ENCODE results near the gene MAP3K3.
A peak's percentile ranks its signal among the peaks of the same experiment; 100 is the strongest.

The MAP3K3 gene

DNA sequence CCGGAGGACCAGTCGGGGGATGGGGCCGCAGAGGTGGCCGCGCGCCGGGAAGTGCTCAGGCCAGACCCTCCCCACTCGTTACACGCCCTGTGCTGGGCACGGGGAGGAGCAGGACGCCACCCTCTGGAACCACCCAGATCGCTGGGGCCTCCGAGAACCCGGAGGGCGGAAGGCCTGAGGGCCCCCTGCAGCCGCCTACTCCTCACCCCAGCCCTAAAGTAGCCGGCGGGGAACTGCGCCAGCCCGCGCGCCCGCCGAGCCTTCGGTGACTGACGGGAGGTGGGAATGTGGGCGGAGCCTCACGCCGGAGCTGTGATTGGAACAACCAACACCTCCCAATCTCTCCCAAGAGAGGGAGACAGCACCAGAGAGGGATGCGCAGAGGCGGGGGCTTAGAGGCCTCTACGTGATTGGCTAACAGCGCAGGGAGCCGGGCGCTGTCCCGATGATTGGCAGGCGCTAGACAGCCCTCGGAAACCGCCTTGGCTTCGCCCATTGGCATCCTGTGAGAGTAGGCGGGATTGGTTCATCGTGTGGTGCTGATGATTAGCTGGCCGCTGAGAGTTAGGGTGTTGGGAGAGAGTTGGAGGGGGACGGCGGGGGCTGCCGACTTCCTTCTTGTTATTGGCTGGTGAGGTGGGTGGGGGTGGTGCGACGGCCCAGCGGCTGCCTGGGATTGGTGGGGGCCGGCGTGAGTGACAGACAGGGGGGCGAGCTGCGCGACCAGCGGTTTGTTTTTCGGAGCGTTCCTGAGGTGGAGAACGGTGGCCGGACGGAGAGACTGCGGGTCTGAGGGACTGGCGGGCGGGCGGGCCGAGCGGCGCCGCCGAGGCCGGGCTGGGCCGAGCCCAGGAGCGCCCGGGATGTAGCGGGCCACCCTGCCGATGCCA is at the start of gene MAP3K3:
TSS of gene MAP3K3 (plus strand) at position 734 of the 890 bp plus-strand sequence. CDS start 343 bp downstream, outside the sequence.
- DNase-seq (ENCODE audit: low spot score): peak; percentile 100

DNA sequence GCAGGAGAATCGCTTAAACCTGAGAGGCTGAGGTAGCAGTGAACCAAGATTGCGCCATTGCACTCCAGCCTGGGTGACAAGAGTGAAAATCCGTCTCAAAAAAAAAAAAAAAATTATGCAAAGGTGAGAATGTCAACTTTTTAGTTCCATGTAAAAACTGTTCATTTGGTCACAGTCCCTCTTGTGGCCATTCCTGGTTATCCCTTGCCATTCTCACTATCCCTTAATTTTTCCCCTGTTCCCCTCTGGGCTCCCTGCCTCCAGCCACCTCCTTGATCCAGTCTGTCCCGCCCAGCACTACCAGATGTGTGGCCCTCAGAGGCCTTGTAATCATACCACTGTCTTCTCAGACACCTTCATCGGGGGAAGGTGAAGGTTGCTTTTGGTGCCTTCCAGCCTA is 48.6 kb upstream of the MAP3K3 start:
- no peak for DNase-seq (ENCODE audit: low spot score)

DNA sequence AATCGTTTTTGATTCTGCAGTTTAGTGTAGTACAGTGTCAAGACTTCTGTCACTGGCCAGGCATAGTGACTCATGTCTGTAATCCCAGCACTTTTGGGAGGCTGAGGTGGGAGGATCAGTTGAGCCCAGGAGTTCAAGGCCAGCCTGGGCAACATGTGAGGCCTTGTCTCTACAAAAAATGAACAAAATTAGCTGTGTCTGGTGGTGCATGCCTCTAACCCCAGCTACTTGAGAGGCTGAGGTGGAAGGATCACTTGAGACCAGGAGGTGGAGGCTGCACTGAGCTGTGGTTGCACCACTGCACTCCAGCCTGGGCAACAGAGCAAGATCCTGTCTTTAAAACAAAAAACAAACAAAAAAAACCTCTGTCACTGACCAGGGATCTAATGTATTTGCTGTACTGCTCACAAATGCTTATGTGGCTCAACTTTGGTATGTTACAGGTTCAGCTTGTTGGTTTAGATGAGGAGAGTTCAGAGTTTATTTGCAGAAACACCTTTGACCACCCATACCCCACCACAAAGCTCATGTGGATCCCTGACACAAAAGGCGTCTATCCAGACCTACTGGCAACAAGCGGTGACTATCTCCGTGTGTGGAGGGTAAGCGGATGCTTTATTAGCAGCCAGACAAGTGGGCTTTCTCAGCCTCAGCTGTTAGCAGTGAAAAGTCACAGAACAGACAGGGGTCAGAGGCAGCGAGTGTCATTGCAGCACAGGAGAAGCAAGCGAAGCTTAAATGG is 44.0 kb upstream of the MAP3K3 start:
- DNase-seq (ENCODE audit: low spot score): no peak

DNA sequence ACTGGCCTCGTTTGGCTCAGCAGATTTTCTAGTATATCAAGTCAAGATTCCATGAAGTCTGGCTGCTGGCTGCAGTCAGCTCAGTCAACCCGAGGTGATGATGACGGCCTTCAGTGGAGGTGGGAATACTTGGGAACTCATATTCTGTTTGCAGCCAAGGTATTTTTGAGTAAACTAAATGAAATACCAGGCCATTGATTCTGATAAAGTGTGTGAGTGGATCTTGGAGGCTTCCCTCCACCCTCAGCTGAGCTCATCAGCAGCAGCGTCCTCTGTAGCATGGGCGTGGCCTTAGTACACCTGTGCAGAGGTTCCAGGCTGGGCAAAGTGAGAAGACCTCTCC is 43.5 kb upstream of the MAP3K3 start:
- DNase-seq (ENCODE audit: low spot score): no peak

DNA sequence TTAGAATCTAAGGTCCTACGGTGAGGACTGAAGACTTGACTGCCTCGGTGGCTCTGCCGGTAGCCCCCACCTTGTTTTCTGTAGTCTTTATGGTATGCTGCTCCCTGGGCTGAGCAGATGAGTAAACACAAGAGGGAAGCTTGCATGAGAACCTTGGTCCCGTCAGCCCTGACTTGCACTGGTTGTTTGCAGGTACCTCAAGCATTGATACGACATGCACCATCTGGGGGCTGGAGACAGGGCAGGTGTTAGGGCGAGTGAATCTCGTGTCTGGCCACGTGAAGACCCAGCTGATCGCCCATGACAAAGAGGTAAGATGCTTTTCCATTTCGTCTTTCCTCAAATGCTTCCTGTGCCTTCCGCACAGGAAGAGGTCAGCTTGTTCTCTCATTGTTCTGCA is 42.6 kb upstream of the MAP3K3 start:
- no peak for DNase-seq (ENCODE audit: low spot score)

DNA sequence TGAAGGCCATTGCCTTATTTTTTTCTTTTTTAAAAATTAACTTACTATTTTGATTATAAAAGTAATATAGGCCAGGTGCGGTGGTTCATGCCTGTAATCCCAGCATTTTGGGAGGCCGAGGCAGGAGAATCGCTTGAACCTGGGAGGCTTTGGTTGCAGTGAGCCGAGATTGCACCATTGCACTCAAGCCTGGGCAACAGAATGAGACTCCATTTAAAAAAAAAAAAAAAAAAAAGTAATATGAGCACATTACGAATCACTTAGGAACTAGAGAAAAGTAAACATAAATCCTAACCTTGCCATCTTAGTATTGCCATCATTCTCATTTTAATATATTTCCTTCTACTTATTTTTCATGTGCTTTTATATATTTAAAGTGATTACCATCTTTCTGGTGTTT is 34.4 kb upstream of the MAP3K3 start:
- DNase-seq (ENCODE audit: low spot score): no peak

DNA sequence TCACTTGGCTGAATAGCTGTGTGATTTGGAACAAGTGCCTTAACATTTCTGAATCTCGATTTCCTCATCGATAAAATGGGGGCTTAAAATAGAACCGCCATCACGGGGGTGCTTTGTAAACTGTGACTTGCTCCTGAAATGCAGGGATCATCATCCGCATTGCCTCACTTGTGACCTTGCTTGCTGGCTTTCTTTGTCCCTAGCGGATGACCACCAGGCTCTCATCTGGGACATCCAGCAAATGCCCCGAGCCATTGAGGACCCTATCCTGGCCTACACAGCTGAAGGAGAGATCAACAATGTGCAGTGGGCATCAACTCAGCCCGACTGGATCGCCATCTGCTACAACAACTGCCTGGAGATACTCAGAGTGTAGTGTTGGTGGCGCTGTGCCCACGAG is 33.4 kb upstream of the MAP3K3 start:
- DNase-seq (ENCODE audit: low spot score): no peak

DNA sequence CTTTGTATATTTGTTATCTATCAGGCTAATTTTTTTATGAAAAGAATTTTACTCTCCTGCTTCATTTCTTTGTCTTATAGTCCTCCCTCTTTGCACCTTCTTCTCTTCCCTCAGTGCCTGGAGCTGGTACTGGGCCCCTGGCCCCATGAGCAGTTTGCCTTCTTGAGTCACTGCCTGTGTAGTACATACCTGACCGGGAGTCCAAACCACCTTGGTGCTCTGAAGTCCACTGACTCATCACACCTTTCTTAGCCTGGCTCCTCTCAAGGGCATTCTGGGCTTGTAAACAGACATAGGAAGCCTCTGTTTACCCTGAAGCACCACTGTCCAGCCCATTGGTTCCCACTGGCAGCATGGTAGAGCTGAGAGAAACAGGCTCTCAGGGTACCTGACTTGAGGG is 32.6 kb upstream of the MAP3K3 start:
- no peak for DNase-seq (ENCODE audit: low spot score)

DNA sequence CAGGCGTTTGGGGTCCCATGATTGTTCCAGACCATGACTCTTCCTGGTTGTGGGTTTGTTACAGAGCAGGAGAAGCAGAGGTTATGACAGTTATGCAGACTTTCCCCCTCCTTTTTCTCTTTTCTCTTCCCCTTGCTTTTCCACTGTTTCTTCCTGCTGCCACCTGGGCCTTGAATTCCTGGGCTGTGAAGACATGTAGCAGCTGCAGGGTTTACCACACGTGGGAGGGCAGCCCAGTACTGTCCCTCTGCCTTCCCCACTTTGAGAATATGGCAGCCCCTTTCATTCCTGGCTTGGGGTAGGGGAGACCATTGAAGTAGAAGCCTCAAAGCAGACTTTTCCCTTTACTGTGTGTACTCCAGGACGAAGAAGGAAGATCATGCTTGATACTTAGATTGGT is 29.4 kb upstream of the MAP3K3 start:
- no peak for DNase-seq (ENCODE audit: low spot score)

DNA sequence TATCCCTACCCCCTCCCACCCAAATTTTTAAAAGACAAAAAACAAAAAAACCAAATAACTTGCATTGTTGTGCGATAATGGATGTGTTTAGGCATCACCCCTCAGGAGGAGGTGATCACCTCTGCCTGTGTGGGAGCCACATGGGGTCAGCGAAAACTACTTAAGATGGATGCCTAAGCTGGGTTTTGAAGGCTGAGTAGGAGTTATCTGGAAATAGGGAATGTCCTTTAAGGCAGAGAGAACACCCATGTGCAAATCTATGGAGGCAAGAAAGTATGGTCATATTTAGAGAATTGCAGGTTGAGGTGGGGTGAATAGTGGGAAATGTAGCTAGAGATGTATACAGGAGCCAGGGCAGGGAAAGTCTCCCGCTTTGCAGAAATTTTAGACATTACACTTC is 27.1 kb upstream of the MAP3K3 start:
- DNase-seq (ENCODE audit: low spot score): no peak

DNA sequence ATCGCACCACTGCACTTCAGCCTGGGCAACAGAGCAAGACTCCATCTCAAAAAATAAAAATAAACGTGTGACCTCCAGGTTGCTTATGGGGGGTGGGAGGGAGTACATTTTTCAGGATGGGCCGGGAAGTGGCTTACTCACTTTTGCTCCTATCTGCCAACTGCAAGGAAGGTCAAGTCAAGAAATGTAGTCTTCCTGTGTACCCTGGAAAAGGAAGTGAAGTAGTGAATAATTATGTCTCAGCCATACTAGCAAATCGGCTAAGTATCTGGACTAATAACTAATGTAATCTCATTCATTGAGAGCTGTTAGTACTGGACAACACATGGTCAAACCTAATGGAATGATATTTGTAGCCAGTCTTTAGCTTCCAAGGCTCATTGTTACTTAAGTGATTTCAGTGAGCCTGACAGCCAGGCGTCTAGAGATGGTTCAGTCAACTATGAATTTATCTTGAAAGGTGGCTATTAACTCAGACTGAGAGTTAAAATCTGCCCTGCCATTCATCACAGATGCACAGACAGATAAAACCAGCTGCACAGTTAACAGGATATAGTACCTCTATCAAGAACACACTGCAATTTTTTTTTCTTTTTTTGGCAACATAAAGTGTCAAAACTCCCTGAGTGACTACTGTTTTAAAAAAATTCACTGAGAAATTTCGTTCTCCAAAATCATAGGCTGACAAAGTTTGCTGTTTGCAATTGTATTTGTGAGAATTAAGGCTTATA is 25.2 kb upstream of the MAP3K3 start:
- no peak for DNase-seq (ENCODE audit: low spot score)

DNA sequence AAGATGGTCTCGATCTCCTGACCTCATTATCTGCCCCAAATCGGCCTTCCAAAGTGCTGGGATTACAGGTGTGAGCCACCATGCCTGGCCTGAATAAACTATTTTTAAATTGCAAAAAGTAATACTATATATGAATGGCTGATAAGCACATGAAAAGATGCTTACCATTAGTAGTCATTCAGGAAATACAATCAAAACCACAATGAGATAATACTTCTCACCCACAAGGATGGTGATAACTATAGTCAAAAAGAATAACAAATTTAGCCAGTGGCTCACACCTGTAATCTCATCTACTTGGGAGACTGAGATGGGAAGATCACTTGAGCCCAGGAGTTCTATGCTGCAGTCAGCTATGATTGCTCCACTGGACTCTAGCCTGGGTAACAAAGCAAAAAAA is 23.9 kb upstream of the MAP3K3 start:
- DNase-seq (ENCODE audit: low spot score): no peak

DNA sequence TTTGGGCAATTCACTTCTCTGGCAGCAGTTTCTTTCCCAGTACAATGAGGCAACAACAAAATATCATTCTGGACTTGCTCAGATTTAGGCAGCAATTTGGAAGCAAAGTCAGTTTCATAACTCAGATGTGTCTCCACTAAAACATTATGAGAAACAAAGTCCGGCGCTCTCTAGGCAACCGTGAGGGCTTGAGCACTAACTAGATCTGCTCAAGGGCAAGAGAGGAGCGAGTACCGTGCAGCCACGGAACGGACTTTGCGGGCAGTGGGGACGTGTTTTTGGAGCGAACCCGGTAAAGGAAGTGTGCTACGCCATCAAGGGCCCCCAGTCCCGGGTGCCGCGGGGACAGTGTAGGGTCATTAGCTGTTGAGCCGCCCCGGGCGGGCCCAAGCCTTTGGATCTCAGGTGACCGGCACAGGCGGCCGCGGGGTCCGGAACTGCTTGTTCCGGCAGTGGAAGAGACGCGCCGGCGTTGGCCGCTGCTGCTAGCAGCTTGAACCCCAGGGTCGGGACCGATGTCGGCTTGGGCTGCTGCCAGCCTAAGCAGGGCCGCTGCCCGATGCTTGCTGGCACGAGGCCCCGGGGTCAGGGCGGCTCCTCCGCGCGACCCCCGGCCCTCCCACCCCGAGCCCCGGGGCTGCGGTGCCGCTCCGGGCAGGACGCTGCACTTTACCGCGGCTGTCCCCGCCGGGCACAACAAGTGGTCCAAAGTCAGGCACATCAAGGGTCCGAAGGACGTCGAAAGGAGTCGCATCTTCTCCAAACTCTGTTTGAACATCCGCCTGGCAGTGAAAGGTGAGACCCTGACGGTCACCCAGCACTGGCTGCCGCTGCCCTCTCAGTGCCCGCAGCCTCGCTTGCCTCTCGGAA is 21.4 kb upstream of the MAP3K3 start, which contains the start of gene TACO1:
TSS of gene TACO1 (plus strand) at position 327 of the 870 bp plus-strand sequence. CDS start at position 516, 189 bp downstream.
- DNase-seq (ENCODE audit: low spot score): peak; percentile 82

DNA sequence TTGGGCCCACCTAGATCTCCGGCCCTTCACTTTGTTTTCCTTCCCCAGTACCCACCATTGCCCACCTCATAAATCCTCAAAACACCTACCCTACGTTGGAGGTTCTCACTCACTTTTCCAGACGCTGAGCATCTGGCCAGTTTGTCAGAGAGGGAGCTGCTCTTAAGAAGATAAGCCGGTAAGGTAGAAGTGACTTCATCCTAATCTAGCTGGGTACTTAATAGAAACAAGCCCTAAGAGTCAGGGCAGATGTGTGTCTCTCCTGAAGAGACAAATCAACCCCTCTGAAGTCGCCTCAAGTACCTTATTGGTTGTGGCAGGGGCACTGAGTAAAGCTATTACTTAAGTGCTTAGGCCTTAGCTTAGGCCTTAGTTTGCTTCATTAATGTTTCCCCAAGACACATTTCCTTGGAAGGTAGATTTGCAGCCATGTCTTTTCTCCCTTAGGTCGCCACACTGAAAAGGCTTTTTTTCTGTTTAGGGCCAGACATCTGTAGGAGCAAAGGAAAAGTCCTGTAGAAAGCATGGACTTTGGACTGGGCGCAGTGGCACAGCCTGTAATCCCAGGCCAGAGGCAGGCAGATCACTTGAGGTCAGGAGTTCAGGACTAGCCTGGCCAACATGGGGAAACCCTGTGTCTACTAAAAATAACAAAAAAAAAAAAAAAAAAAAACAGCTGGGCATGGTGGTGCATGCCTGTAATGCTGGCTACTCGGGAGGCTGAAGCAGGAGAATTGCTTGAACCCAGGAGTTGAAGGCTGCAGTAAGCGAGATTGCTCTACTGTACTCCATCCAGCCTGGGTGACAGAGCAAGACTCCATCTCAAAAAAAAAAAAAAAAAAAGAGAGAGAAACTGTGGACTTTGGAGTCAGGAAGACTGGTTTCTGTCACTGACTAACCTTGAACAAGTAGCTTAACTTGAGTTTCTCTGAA is 20.5 kb upstream of the MAP3K3 start:
- DNase-seq (ENCODE audit: low spot score): no peak

DNA sequence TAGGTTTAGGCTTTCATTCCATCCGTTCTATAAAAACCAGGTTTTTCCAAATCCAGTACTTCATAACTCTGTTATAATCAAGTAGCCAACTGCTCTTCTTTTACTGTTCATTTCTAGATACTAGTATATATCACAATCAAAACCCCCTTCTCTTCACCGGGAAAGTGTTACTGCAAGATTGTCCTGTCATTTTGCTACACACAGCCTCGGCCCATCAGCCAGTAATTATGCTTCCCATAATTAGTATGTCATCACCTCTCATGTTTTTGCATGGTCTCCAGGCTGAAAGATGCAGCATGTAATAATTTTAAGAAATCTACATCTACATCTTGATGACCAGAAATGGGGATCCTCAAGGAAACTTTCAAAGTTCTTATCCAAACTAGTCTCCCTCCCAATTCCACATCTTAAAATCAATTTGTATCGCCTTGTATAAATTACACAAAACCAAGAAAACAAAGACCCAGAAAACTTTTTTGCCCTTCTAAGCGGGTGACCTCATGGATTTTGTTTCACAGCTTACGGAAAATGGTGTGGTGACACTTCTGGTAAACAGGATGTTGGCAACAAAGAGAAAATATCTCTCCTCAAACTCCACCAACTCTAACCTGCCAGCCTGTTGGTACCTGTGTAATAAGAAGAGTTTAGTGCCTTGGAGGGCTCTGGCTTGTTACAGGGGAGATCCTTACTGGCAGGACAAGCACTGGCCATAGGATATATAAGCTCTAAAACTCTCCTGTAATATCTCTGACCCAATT is 12.2 kb upstream of the MAP3K3 start:
- DNase-seq (ENCODE audit: low spot score): no peak

DNA sequence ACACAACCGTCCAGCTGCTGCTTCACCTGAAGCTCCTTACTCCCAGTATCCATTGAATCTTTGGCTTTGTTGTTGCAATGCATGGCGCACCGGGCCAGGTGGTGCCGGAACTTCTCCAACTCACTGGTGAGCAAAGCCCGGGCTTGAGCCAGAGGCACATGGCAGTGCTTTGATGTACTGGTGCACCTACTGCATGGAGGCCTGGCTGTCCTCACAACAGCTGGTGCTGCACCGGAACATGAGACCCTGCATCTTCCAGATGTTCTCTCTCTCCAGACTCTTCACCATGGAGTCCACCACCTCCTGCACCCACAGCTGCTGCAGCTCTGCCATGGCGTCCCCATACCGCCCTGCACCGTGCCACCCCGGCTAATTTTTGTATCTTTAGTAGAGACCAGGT is 11.4 kb upstream of the MAP3K3 start:
- no peak for DNase-seq (ENCODE audit: low spot score)

DNA sequence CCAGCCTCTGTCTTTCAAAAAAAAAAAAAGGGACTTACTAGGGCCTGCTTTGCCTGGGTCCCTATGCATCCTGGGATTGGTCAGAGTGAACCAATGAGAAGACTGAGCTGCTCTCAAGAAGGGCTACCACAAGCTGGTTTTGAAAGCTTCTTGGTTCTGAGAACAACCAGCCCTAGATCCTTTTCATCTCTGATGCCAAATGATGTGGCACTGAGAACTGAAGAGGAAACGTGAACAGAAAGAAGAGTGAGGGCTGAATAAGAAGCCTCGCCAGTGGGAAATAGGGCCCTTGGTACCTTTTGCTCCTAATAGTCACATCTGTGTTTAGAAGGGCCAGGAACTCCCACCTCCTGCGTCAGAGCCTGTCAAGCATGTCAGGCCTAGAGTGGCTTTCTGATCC is 10.9 kb upstream of the MAP3K3 start:
- DNase-seq (ENCODE audit: low spot score): no peak

DNA sequence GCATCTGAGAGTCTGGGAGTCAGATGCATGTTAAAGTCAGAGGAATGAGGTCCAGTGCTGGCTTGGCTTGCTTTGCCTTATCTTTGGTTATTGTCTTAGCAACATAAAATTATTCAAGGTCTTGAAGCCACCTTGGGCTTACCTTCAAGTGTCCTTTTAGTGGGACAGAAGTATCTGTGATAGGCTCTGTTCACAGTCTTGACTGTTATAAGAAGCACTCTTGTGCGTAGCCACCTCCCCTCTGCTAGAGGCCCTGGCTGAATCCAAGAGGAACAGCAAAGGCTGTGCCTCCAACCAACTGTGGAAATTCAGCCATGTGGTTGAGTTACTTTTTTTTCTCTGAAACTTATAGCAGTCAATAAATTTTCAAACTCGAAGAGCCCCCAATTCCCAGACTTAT is 8.6 kb upstream of the MAP3K3 start:
- DNase-seq (ENCODE audit: low spot score): no peak

DNA sequence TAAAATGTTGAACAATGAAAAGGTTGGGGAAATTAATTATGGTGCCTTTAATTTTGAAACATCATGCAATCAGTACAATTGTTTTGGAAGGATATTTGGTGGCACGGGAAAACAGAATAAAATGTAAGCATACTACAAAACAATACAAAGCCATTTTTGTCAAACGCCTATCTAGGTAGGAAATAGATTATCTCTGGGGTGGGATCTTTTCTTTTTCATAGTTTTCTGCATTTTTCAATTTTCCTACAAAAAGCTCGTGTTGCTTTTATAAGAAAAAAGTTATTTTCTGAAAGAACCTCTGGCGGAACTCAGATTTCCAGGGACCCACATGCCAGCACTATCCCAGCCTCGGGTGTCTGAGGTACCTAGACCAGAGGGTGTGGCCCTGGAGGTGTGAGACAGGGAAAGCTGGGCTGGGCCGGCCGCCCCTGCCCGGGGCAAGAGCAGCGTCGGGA is 961 bp upstream of the MAP3K3 start:
- peak; percentile 69 for DNase-seq (ENCODE audit: low spot score)

Measured in SW480 (cell line).